NOMO-1 (cell line): ENCODE results near the gene EFCAB3.
"Not testable (repeated sequence)": the region's sequence is repeated elsewhere in the genome, so short reads cannot be mapped to it uniquely, and the experiment has no call there.

Source experiments
- DNase-seq, 2 experiments: peaks; one replicate each; lab custom pipeline; 2025; ENCODE audit not compliant: unreplicated experiment in 2 of 2; lab: John Stamatoyannopoulos, UW

The EFCAB3 gene

DNA sequence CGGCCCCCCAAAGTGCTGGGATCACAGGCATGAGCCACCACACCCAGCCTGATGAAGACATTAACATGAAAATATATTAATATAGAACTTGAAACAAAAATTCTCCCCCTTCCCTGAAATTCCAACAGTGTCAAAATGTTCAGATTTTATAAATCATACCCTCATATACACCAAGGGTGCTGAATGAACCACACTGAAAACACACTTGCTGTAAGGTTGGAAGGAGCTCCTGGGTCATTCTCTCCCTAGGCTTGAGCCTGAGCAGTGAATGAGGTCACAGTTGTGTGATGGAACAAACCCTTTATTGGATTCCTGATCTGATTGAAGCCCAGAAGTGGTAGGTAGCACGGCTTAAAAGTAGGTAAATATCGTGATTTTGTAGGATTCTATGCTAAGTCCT is at the start of gene EFCAB3:
TSS of gene EFCAB3 (plus strand) at position 301 of the 400 bp plus-strand sequence. CDS start 2,427 bp downstream, outside the sequence.
- DNase-seq, result no peak

DNA sequence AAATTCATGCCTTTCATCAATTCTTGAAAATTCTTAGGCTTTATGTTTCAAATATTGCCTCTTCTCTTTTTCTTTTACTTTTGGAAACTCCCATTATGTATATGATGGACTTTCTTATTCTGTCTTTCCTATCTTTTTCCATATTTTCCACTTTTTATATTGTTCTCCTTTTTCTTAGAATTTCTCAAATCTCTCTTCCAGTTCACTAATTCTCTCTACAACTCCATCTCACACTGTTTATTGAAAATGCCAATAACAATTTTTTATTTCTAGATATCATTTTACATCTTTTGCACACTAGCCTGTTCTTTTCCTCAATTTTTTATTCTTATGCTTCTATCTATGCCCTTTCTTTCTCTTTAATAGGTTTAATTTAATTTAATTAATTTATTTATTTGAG is 43.8 kb upstream of the EFCAB3 start:
- no peak for DNase-seq

DNA sequence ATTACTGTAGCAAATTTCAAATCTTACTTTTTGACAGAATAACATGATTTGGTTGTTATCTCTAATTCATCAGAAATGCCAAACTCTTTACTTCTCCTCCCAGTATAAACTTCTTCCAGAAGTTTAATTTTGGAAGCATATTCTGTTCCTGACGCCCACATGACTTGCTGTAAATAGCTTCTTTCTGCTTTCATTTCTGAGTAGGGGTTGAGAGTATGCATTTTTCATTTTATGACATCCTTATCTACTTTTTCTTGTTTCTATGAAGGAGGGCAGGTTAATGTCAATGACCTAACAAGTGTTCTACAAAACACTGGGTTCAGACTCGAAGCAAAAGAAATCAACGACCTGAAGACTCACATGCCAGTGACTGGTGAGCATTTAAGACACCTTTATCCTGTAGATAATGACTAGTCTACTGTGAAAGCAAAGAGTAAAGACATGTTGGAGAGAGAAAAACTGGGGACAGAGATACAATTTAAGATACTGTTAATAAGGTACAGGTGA is 36.5 kb upstream of the EFCAB3 start:
- DNase-seq, result no peak

DNA sequence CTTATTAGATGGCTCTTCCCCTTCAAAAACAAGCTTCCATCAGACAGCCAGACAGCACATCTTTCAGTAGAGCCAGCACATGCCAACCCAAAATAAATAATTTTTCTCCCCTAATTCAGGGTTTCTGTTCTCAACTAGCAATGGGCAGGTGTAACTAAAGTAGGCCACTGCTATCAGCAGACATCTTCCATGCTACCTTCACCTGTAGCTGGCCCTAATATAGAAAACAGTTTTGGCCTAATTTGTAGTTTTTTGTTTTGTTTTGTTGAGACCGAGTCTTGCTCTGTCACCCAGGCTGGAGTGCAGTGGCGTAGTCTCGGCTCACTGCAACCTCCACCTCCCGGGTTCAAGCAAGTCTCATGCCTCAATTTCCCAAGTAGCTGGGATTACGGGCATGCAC is 29.2 kb upstream of the EFCAB3 start:
- DNase-seq, result no peak

DNA sequence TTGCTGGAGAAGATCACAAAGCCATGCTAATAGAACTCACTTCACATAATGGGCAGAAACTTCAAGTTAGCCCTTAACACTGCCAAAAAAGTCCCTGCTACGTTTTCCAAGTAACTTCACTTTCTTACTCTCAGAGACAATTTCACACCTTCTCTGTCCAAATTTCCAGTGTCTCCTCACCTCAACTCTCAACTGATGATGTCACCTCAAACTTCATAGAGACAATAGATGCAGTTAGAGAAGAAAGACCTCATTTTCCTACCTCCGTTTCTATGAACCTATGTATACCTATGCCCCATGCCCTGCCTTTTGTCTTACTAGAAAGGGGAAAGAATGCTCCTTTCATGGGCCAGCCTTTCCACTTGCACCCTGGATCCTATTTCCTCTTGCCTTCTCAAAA is 14.2 kb upstream of the EFCAB3 start:
- DNase-seq, result no peak

DNA sequence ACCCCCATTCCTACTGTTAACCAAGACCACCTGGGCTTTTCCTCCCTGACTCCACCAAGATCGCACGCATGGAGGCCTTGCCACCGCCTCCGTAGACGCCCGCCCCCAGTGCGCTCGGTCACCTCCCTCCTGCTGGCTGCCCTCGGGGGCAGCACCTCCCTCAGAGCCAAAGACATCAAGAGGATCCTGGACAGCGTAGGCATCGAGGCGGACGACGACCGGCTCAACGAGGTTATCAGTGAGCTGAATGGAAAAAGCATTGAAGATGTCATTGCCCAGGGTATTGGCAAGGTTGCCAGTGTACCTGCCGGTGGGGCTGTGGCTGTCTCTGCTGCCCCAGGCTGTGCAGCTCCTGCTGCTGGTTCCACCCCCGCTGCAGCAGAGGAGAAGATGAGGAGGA is 1.2 kb downstream of the EFCAB3 start:
- no peak for DNase-seq

DNA sequence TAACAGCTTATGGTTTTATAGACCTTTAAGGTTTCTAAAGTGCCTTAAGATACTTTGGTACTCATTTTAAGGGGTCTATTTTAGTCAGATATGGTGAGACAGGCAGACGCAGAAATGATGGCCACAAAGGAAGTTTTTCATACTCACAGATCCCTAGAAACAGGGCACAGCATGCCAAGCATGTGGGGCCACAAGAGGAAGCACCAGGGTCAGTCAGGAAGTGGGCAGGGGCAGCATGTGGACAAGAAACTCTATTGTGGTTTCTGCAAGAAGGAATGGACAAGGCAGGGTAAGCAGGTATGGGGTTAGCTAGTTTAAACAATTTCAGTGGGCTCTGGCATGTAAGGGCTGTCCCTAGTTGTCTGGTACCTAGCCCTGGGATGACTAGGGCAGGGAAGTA is 8.5 kb downstream of the EFCAB3 start:
- DNase-seq, result no peak

DNA sequence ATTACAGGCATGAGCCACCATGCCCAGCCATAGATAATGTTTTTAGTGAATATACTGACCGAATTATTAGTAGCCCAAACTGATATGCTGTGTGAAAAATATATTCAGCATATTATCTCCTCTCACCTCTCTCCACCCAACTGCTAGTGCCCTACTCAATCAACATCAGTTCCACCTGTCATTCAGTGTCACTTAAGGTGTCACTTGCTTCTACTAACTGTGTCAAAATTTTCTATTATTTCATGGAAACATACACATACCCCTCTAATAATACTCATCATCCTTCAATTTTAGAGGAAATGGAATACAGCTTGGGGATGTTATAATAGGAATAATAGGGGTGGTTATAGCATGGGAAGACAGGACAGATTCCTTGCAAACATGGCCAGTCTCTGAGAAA is 12.6 kb downstream of the EFCAB3 start:
- DNase-seq, result no peak

DNA sequence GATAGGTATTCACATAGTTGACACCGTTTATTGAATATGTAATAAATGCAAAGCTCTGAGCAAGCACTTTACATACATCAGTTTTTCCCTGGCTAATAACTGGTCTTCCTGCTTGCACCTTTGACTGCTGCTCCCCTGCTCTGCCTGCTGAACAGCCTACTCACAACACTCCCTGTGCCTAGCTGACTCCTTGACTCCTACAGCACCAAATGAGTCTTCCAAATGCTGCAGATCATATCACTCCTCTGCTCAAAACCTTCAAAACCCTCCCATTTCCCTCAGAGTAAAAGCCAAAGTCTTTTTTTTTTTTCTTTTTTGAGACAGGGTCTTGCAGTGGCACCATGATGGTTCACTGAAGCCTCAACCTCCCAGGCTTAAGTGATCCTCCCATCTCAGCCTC is 18.5 kb downstream of the EFCAB3 start:
- DNase-seq, result no peak

DNA sequence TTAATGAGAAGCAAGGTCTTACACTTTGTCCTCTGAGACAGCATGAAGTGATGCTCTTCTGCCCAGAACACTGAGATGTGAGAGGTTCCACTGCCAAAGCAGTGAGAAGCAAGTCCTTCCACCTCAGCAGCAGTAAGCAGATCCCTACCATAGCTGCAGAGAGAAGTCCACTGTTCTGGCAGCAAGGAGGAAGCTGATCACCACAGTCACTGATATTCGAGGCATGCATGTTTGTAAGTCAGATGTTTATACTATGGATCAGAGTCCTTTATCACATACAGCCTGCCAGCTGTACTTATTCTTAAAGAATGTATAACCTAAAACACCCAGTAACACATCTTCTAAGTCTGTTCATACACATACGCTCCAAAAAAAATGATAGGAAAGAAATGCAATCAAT is 25.1 kb downstream of the EFCAB3 start:
- no peak for DNase-seq

DNA sequence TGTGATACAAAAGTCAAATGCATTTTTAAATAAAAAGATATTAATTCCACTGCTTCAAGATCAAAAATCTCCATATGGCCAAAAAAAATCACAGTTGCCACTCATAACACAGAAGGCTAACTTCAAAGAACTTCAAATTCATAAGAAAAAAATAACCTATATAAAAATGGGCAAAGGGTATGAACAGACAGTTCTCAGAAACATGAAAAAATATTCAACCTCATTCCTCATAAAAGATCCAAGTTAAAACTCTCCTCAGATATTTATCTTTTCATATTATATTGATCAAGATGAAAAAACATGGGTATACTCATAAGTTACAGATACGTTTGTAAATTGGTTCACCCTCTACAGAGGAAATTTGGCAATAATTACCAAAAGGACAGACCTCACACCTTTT is 32.7 kb downstream of the EFCAB3 start:
- not testable (repeated sequence) for DNase-seq

DNA sequence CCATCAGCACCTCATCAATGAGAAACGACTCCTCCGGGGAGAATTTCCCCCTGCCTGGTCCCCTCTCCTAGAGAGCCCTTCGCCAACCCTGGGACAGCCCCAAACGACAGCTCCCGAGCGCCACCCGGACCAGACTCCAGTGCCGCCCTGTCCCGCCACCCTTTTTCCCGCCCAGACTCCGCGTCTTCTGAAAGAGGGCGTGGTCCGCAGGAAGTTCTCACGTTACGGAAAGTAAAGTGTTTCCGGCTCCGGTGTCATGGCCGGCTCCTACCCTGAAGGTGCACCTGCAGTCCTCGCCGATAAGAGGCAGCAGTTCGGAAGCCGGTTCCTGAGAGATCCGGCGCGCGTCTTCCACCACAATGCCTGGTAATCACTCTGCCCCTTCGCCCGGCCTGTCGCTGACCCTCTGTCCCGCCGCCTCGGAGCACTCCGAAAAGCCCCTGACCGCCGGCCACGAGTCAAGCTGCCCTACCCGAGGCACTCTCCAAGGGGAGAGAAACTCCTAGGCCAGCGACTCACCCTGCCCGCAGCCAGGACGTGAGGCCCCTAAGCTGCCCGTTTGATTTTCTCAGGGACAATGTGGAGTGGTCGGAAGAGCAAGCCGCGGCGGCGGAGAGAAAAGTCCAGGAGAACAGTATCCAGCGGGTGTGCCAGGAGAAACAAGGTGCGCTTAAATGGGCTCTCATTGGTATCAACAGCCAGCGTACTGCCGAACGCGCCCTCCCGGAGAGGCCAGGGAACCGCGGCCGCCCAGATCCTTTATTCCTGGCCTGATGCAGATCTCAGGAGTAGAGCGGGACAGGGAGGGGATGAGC is 43.5 kb downstream of the EFCAB3 start, which contains the start of gene METTL2A:
TSS of gene METTL2A (plus strand) at position 251 of the 815 bp plus-strand sequence. CDS start at position 257, 6 bp downstream.
- peak; percentile 73 to 90 for DNase-seq

DNA sequence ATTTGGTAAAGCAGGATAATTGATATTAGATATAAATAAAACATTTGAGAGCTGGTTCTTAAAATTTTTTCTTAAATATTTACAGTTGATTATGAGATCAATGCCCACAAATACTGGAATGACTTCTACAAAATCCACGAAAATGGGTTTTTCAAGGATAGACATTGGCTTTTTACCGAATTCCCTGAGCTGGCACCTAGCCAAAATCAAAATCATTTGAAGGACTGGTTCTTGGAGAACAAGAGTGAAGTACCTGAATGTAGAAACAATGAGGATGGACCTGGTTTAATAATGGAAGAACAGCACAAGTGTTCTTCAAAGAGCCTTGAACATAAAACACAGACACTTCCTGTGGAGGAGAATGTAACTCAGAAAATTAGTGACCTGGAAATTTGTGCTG is 45.9 kb downstream of the EFCAB3 start:
- not testable (repeated sequence) for DNase-seq

DNA sequence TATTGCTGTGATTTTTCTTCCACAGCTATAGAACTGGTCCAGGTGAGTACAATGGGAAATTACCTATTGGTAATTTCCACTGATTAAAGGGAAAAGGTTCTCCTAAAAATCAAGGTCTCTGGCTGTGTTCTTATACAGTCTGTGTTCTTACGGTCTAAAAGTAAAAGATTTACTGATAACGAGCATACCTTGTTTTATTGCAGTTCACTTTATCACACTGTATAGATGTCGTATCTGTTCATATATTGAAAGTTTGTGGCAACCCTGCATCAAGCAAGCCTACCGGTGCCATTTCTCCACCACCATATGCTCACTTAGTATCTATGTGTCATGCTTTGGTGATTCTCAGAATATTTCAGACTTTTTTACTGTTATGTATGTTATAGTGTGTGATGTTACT is 54.9 kb downstream of the EFCAB3 start:
- not testable (repeated sequence) for DNase-seq

DNA sequence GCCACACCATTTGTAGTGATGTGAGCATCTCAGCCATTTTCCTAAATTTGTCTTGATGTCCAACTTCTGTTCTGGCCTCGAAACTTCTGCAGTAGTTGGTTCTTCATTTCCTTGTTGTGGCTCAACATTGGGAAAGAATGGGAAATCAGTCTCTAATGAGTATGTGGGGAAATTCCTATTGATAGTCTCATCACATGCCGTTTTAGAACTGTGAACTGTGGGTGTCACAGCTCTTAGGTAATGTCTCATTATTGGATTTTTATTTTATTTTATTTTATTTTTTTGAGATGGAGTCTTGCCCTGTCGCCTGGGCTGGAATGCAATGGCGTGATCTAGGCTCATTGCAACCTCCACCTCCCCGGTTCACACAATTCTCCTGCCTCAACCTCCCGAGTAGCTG is 60.8 kb downstream of the EFCAB3 start:
- not testable (repeated sequence) for DNase-seq

DNA sequence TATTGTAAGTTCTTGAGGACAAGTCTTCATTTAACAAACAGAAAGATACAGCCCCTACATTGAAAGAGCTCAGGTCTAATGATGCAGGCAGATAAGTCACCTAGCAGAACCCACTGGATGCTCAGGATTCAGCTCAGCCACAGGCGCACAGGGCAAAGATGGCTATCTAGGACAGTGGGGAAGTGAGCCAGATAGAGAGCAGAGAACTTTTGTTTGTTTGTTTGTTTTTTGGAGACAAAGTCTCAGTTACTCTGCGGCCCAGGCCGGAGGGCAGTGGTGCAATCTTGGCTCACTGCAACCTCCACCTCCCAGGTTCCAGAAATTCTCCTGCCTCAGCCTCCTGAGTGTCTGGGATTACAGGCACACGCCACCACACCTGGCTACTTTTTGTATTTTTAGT is 63.7 kb downstream of the EFCAB3 start:
- no peak for DNase-seq

DNA sequence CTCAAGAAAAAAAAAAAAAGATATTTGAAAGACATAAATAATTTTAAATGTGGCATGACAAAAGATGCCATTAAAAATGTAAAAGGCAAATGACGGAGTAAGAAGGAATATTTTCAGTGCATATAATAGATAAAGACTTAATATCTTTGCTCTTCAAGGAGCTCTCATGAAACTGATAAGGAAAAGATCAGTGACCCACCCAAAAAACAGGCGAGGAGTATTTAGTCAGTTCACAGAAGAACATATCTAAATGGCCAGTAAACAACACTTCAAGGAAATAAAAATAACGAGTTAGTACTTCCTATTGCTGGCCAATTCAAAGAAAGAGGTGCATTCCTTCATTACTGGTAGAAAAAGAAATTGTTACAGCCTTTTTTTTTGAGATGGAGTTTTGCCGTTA is 65.4 kb downstream of the EFCAB3 start:
- DNase-seq, result not testable (repeated sequence)

DNA sequence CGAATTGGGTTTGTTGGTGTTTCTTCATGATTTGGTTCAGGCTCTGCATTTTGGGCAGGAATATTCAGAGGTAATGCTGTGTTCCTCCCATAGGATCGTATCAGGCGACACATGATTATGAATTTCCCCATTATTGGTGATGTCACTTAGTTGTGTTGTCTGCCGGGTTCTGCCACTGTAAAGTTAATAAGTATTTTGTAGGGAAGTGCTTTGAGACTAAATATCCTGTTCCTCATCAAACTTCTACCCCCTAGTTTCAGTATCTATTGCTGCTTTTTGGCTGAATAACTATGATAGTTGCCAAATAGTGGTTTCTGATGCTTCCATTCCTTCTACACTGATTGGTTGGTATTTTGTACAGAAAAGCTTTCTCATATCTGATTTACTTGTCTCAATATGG is 71.8 kb downstream of the EFCAB3 start:
- peak in 1 of 2 experiments; percentile 40 for DNase-seq

DNA sequence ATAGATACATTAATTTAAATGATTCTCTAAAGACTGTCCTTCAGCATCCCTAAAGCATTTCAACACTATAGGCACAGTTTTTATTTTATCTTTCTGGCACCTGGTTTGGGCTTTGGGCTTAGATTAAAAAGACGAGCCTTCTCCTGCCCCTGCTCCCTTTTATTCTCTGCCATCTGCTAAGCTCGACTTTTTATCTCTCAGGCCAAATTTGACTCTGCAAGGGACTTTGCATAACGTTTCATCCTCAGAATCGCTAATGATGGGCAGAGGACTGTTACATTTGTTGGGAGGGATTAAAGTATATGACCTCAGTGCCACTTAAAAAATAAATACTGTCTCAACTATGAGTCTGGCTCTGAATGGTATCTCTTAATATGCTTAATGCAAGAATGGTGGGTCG is 72.7 kb downstream of the EFCAB3 start:
- not testable (repeated sequence) for DNase-seq

DNA sequence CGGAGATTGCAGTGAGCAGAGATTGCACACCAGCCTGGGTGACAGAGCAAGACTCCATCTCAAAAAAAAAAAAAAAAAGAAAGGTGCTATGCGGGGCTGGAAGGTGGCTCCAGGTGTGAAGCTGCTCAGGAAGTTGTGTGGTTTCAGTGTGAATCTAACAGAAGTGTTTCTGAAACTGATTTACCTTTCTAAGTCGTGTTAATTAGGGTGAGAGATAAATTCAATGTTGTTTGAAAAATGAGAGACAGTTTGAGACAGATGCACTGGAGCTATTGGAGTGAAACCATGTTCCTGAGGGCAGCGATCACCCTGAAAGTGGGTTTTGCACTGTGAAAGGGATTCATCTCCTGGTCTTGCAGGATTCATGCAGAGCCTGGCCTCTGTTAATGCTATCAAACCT is 73.3 kb downstream of the EFCAB3 start:
- DNase-seq, result not testable (repeated sequence)

DNA sequence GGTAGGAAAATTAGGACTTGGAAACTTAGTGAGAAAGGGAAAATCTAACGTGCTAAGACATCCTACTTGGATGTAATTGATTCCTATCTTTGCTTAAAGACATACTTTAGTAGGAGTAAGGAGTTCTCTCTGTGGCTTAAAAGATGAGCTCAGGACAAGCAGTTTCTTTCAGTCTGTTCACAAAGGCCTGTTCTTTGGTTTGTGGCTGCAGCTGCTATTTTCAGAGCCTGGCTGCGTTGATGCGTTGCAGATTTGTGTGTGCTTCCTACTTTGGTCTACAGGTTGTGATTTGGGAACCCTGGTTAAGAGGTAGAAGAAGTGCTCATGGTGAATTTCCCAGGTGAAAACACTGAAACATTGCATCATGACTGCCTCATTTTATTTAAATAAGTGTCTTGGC is 73.8 kb downstream of the EFCAB3 start:
- DNase-seq, result not testable (repeated sequence)

DNA sequence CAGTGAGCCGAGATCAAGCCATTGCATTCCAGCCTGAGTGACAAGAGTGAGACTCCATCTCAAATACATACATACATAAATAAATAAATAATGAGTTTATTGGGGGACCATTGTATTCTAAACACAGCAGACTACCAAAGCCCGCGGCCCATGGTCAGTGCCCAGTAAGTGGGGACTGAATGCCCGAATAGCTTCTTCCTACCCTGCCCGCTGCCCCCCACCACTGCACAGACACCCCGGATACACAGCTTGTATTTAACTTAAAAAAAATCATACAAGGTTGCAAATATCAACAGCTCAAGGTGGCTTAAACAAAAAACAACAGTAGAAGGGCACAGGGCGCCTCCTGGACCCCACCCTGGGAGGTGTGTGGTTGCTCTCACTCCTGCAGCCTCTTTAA is 75.7 kb downstream of the EFCAB3 start:
- DNase-seq, result no peak
